Epithelial cell of proximal tubule (primary cell): Measurements from ENCODE around the gene IL17C. TPM values are rescaled to one million over a fixed set of nuclear protein-coding genes. Genes with fewer than 3 reads are reported as not detected.

Source experiments
- DNase-seq: peaks from one replicate; pipeline ENCODE4 v3.0.0-alpha.2; 2011; ENCODE audit warnings: low read depth
- H3K4me3 ChIP-seq: 2 replicates; pipeline ENCODE4 v1.5.1; 2011; ENCODE audit warnings: low read depth, mild to moderate bottlenecking, low read length
- CTCF ChIP-seq: conservative IDR thresholded peaks from 2 replicates; pipeline ENCODE4 v1.5.1; 2012; ENCODE audit warnings: low read depth, mild to moderate bottlenecking, low read length
- total RNA-seq: library from RNA; depleted of rRNA; stranded (reverse); fragments of >200 nt; gene quantifications from 2 replicates; pipeline ENCODE4 v1.2.3, GENCODE V29; 2015

Gene IL17C
- total RNA-seq, 1 donor from 2014 or later, result 0.17 TPM

DNA sequence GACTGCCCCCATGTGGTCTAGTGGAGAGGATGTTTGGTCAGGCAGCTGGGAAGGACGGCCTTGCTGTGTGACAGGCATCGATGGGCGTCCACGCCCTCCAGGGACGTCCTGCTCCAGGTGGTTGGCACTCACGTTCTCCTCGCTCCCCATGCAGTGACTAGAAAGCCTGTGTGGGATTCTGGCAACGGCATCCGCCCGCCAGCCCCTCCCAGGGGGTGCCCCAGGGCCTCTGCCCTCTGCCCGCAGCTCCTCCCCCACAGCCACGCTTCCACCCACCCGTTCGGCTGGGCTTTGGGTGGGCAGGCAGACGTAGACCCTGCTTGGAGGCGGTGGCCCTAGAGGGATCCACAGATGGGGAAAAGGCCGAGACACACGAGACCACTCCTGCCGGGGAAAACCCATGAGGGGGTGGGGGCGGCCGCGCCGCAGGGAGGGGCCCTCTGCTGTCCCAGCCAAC, 4.7 kb upstream of the IL17C start:
- peak overlapping the region; percentile 48 for H3K4me3 ChIP-seq
- DNase-seq, result no peak
- peak; percentile 41 for TF ChIP-seq CTCF

- no peak for TF ChIP-seq CTCF
- peak overlapping the region; percentile 48 for H3K4me3 ChIP-seq
- DNase-seq, result no peak
Observed at GRCh38 chr16:88634141-88634993, 4.0 kb upstream of the IL17C start.

- no peak for TF ChIP-seq CTCF
- peak overlapping the region; percentile 48 for H3K4me3 ChIP-seq
- DNase-seq, result no peak
Observed at GRCh38 chr16:88634994-88635670, 3.2 kb upstream of the IL17C start.

DNA sequence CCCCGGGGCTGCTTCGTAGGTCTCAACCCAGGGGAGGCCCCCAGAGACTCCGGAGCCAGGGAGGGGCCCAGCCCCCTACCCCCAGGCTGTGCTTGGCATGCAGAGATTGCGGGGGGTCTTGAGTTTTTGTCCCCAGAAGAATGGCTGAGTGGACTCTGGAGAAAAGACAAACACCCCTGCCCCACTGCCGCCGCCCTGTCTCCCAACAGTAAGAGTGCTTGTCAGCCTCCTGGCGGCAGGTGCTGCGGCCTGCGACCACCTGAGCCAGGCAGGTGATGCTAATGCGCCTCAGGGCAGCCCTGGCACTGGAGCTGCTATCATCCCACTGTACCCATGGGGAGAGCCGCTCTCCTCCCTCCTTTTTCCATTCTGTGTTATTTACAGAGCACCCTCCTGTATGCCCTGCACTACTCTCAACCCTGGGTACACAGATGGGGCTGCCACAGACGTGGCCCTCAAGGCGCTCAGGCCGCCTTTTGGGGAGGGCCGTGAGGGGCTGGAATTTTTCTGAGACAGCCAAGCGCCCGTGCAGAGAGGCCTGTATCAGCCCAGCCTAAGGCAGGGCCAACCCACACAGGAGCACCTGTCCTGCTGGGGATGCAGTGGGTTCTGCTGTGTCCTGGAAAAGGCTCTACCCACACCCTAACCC, 2.6 kb upstream of the IL17C start:
- DNase-seq, result no peak
- H3K4me3 ChIP-seq, result no peak overlapping the region
- no peak for TF ChIP-seq CTCF

DNA sequence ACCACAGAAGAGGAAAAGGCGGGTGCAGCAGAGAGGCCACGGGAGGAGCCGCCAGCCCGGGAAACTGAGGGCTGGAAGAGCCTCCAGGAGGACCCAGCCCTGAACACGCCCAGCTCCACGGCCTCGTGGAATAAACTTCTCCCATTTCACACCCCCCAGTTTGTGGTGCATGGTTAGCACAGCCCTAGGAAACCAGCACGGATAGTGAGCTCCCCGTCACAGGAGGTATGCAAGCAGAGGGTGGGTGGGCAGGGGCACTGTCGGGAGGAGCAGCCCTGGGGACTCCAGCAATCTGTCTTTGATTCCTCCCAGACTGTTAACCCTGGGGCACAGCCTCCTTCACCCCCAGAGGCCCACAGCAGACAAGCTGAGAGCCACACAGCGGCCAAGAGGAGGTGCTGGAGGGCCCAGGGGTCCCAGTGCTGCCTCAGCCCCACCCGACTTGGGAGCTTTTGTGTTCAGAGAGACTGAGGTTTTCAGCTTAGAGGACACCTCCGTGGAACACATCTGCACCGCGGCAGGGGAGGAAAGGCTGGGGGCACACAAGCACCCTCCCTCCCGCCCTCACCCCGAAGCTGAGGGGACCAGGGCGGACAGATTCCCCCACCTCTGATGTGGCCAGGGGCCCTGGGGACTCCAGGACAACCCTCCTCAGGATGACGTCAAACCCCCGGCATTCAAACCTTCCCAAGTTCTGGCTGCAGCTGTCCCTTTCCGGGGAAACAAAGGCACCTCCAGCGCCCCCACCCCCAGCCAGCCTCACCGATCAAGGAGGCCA, 1.7 kb upstream of the IL17C start:
- H3K4me3 ChIP-seq, result no peak overlapping the region
- TF ChIP-seq CTCF, result no peak
- no peak for DNase-seq

- no peak overlapping the region for H3K4me3 ChIP-seq
- TF ChIP-seq CTCF, result no peak
- DNase-seq, result no peak
Observed at GRCh38 chr16:88639231-88640038, 1.1 kb downstream of the IL17C start.
